ENCODE measurements around the gene DLGAP1.

The DLGAP1 gene

GRCh38 chr18:4248686-4249085 is 206.4 kb downstream of the DLGAP1 start:
- no peak for TF ChIP-seq CTCF (IDR thresholded peaks at IDR 0.05; ENCODE audit: borderline replicate concordance, control extremely low read depth, extremely low read depth, insufficient read depth, missing control alignments)
- no peak for DNase-seq (ENCODE audit: low spot score)
- in situ Hi-C loops (cut with MboI; ENCODE audit: low sequenced_read_pairs, unreplicated experiment) = no loop called here

- DNase-seq (ENCODE audit: low spot score) = no peak
- no peak for TF ChIP-seq CTCF (IDR thresholded peaks at IDR 0.05; ENCODE audit: borderline replicate concordance, control extremely low read depth, extremely low read depth, insufficient read depth, missing control alignments)
- in situ Hi-C loops (cut with MboI; ENCODE audit: low sequenced_read_pairs, unreplicated experiment) = no loop called here
Observed at GRCh38 chr18:4246374-4246773, 208.7 kb downstream of the DLGAP1 start.

- DNase-seq (ENCODE audit: low spot score) = no peak
- in situ Hi-C loops (cut with MboI; ENCODE audit: low sequenced_read_pairs, unreplicated experiment) = no loop called here
- TF ChIP-seq CTCF (IDR thresholded peaks at IDR 0.05; ENCODE audit: borderline replicate concordance, control extremely low read depth, extremely low read depth, insufficient read depth, missing control alignments) = no peak
Observed at GRCh38 chr18:4245456-4245855, 209.7 kb downstream of the DLGAP1 start.

GRCh38 chr18:4242431-4243161 is 212.5 kb downstream of the DLGAP1 start:
- TF ChIP-seq CTCF (IDR thresholded peaks at IDR 0.05; ENCODE audit: borderline replicate concordance, control extremely low read depth, extremely low read depth, insufficient read depth, missing control alignments) = no peak
- in situ Hi-C loops (cut with MboI; ENCODE audit: low sequenced_read_pairs, unreplicated experiment) = no loop called here
- DNase-seq (ENCODE audit: low spot score) = no peak

- no peak for TF ChIP-seq CTCF (IDR thresholded peaks at IDR 0.05; ENCODE audit: borderline replicate concordance, control extremely low read depth, extremely low read depth, insufficient read depth, missing control alignments)
- DNase-seq (ENCODE audit: low spot score) = no peak
- in situ Hi-C loops (cut with MboI; ENCODE audit: low sequenced_read_pairs, unreplicated experiment) = no loop called here
Observed at GRCh38 chr18:4241090-4241617, 214.0 kb downstream of the DLGAP1 start.

GRCh38 chr18:4238966-4239365 is 216.1 kb downstream of the DLGAP1 start:
- in situ Hi-C loops (cut with MboI; ENCODE audit: low sequenced_read_pairs, unreplicated experiment) = no loop called here
- DNase-seq (ENCODE audit: low spot score) = no peak
- TF ChIP-seq CTCF (IDR thresholded peaks at IDR 0.05; ENCODE audit: borderline replicate concordance, control extremely low read depth, extremely low read depth, insufficient read depth, missing control alignments) = no peak
